GM21717 (cell line): ENCODE measurements around the gene TLDC2.

Experiments
- ATAC-seq: cut with Tn5 transposase; IDR thresholded peaks from one replicate; pipeline ENCODE4 v1.9.1; 2021; ENCODE audit warnings: mild to moderate bottlenecking, moderate library complexity; ENCODE audit not compliant: unreplicated experiment

Gene TLDC2

GRCh38 chr20:36849333-36850065, 26.4 kb upstream of the TLDC2 start:
- no peak for ATAC-seq

GRCh38 chr20:36850759-36851158, 25.2 kb upstream of the TLDC2 start:
- ATAC-seq, result no peak

GRCh38 chr20:36851490-36851889, 24.4 kb upstream of the TLDC2 start:
- no peak for ATAC-seq

- no peak for ATAC-seq
Measured at GRCh38 chr20:36852187-36852586, 23.8 kb upstream of the TLDC2 start.

GRCh38 chr20:36854348-36855240, 21.3 kb upstream of the TLDC2 start:
- no peak for ATAC-seq

GRCh38 chr20:36855241-36855657, 20.7 kb upstream of the TLDC2 start:
- ATAC-seq, result no peak

- no peak for ATAC-seq
Measured at GRCh38 chr20:36856195-36856594, 19.7 kb upstream of the TLDC2 start.

GRCh38 chr20:36856691-36857635, 19.0 kb upstream of the TLDC2 start:
- ATAC-seq, result no peak

GRCh38 chr20:36859282-36859555, 16.7 kb upstream of the TLDC2 start:
- ATAC-seq, result no peak

- no peak for ATAC-seq
Measured at GRCh38 chr20:36859700-36860330, 16.1 kb upstream of the TLDC2 start.

- no peak for ATAC-seq
Measured at GRCh38 chr20:36860339-36860738, 15.6 kb upstream of the TLDC2 start.

- ATAC-seq, result no peak
Measured at GRCh38 chr20:36860811-36861624, 14.9 kb upstream of the TLDC2 start.

GRCh38 chr20:36861625-36861874, 14.4 kb upstream of the TLDC2 start:
- ATAC-seq, result no peak

- no peak for ATAC-seq
Measured at GRCh38 chr20:36861875-36862801, 13.8 kb upstream of the TLDC2 start.

GRCh38 chr20:36862857-36863668, 12.9 kb upstream of the TLDC2 start:
- peak; percentile 32 for ATAC-seq

GRCh38 chr20:36865076-36865860, 10.7 kb upstream of the TLDC2 start:
- ATAC-seq, result no peak

- ATAC-seq, result no peak
Measured at GRCh38 chr20:36865861-36866149, 10.1 kb upstream of the TLDC2 start.

- no peak for ATAC-seq
Measured at GRCh38 chr20:36866164-36866563, 9.8 kb upstream of the TLDC2 start.
